Measurements from ENCODE around the gene TRIOBP.

The TRIOBP gene

GRCh38 chr22:37806409-37807333 lies 109.8 kb downstream of the TRIOBP start:
- no peak for DNase-seq

GRCh38 chr22:37807410-37808293 lies 110.8 kb downstream of the TRIOBP start, which contains the start of gene GCAT:
Gene GCAT, plus strand, starts transcription at chr22:37807934. Its CDS starts 34 bp downstream, at chr22:37807968.
- DNase-seq = peak; percentile 91

- DNase-seq = no peak
Measured at GRCh38 chr22:37808294-37808657, 111.4 kb downstream of the TRIOBP start.

- DNase-seq = no peak
Measured at GRCh38 chr22:37809672-37810333, 113.0 kb downstream of the TRIOBP start.

GRCh38 chr22:37811867-37812266 lies 115.0 kb downstream of the TRIOBP start:
- DNase-seq = no peak

- no peak for DNase-seq
Measured at GRCh38 chr22:37812869-37813678, 116.2 kb downstream of the TRIOBP start.

GRCh38 chr22:37815593-37815992 lies 118.7 kb downstream of the TRIOBP start:
- DNase-seq = no peak

- no peak for DNase-seq
Measured at GRCh38 chr22:37816543-37817180, 119.8 kb downstream of the TRIOBP start.

GRCh38 chr22:37817705-37818408 lies 121.0 kb downstream of the TRIOBP start:
- DNase-seq = peak; percentile 68

GRCh38 chr22:37818409-37819104 lies 121.7 kb downstream of the TRIOBP start:
- DNase-seq = peak; percentile 53

GRCh38 chr22:37819105-37819433 lies 122.2 kb downstream of the TRIOBP start:
- DNase-seq = no peak

GRCh38 chr22:37820350-37820749 lies 123.5 kb downstream of the TRIOBP start:
- DNase-seq = no peak

- DNase-seq = no peak
Measured at GRCh38 chr22:37822079-37822833, 125.4 kb downstream of the TRIOBP start.

GRCh38 chr22:37823134-37823985 lies 126.5 kb downstream of the TRIOBP start, which contains the start of gene GALR3:
Gene GALR3, plus strand, starts transcription at chr22:37823382. Its CDS starts 25 bp downstream, at chr22:37823407.
- peak; percentile 21 for DNase-seq

- no peak for DNase-seq
Measured at GRCh38 chr22:37824674-37825641, 128.1 kb downstream of the TRIOBP start.
